GM19035 (cell line): Measurements from ENCODE around the gene SELENOV.
A peak's percentile ranks its signal among the peaks of the same experiment; 100 is the strongest.

Experiments used
- ATAC-seq: cut with Tn5 transposase; IDR thresholded peaks from one replicate; pipeline ENCODE4 v1.9.1; 2021; ENCODE audit not compliant: unreplicated experiment

Gene SELENOV

GRCh38 chr19:39518975-39519374, 4.0 kb downstream of the SELENOV start:
- no peak for ATAC-seq

DNA sequence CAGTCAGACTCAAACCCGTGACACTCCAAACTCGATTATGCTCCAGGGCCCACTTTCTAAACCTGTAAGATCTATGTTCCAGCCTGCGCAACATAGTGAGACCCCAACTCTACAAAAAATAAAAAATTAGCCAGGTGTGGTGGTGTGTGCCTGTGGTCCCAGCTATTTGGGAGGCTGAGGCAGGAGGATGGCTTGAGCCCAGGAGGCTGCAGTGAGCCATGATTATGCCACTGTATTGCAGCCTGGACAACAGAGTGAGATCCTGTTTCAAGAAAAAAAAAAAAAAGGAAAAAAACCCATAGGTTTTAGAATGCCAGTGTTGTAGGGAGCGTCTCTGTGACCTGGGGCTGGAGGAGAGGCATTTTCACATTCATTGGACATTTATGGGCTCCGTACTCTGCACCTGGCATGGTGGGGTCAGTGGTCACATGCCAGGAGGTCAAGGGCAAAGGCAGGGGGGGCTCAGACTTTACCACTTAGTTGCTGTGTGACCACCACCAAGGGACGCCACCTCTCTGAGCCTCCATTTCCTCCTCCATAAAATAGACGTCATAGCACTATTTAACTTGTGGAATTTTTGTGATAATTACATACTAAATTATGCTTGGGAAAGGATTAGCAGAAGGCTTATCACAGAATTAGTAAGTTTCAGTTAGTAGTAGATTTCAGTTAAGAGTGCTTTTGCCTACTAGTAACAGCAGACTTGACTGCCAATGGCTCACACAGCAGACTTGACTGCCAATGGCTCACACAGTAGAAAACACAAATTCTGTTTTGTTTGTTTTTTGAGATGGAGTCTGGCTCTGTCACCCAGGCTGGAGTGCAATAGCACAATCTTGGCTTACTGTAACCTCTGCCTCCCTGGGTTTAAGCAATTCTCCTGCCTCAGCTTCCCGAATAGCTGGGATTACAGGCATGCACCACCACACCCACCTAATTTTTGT, 5.9 kb downstream of the SELENOV start:
- ATAC-seq, result no peak

- ATAC-seq, result no peak
These were observed 9.6 kb downstream of the SELENOV start for GRCh38 chr19:39524495-39524894.

GRCh38 chr19:39525205-39525604, 10.3 kb downstream of the SELENOV start:
- no peak for ATAC-seq

GRCh38 chr19:39531834-39532232, 16.9 kb downstream of the SELENOV start:
- ATAC-seq, result no peak

DNA sequence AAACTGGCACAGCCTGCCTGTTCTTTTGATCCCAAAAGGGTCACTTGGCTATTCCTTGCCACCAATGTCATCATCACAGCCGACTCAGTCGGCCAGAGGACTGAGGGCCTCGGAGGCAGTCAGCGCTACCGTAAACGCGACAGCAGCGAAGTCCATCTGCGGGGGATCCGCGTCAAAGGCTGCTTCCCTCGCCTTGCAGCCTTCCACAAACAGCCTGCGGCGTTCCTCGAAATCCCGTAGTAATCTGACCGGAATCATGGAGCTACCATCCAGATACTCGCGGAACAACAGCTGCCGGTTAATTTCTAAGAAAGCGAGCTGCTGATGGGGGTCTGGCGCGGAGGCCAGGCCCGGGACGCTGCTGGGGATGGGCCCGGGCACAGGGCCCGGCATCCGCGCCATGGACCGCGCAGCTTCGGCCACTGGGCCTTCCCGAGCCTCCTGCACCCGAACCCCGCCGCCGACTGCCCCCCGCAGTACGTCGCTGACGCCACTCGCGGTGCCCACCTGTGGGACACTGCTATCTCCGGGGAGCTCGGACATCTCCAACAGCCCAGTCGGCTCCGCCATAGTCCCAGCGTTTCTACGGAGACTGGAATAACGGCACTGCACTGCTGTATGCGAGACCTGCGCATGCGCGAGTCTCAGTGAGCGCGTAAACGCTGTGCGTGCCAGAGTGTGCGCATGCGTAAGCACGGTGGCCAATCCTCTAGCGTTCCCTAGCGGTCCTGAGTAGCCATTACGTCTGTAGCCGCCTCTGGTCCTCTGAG, 17.5 kb downstream of the SELENOV start, which contains the start of gene EID2B:
Gene EID2B (minus strand): TSS at position 620 of the 770 bp plus-strand sequence. CDS start 50 bp downstream, at position 570.
- peak; percentile 91 for ATAC-seq

- peak; percentile 15 for ATAC-seq
These were observed 18.1 kb downstream of the SELENOV start for GRCh38 chr19:39533003-39533512.

GRCh38 chr19:39533791-39534190, 18.9 kb downstream of the SELENOV start:
- ATAC-seq, result no peak

DNA sequence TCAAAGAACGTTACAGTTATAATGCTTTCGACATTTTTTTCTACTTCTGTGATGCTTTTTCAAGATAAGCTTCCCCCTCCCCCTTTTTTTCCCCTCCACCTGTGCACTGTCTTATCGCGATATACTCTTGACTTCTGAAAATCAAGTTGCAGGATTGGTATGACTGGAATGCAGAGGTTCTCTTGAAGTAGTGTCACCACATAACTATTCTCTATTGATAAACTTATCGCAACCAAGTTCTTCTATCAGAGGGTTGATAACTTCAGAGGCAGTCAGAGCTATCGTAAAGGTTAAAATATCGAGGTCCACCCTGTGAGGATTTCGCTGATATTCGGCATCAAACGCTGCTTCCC, 24.2 kb downstream of the SELENOV start:
- ATAC-seq, result peak; percentile 6

DNA sequence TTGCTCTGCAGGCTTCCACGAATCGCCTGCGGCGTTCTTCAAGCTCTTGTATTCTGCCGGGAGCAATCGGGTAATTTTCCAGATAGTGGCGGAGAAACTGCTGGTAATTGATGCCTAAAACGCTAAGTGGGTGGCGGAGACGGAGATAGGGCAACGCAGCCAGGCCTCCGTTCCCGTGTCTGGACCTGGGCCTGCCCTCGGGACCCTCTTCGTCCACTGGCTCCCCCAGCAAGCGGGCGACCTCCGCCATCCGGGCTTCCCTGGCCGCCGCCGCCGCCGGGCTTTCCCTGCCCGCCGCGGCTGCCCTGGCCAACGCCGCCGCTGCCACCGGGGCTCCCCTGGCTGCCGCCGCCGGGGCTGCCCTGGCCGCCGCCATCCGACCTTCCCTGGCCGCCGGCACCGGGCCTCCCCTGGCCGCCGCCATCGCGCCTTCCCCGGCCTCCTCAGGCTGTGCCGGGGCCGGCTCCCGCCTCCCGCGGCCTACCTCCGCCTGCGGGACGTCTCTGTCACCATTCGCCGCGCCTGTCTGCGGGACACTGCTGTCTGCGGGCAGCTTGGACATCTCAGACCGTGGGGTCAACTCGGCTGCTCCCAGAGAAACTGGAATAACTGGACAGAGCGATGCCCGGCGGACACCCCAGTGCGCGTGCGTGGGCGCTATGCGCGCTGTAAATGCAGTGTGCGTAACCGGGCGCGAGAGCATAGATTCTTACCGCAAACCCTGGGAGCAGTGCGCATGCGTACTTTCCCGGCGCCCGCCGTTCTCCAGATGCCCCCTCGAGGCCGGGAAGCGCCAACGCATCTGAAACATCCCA, 24.8 kb downstream of the SELENOV start, which contains the start of gene EID2:
Gene EID2 (minus strand): TSS at position 644 of the 815 bp plus-strand sequence. CDS start 82 bp downstream, at position 562.
- peak; percentile 89 for ATAC-seq

- ATAC-seq, result no peak
These were observed 25.4 kb downstream of the SELENOV start for GRCh38 chr19:39540333-39540673.

- no peak for ATAC-seq
These were observed 27.3 kb downstream of the SELENOV start for GRCh38 chr19:39542206-39542605.

DNA sequence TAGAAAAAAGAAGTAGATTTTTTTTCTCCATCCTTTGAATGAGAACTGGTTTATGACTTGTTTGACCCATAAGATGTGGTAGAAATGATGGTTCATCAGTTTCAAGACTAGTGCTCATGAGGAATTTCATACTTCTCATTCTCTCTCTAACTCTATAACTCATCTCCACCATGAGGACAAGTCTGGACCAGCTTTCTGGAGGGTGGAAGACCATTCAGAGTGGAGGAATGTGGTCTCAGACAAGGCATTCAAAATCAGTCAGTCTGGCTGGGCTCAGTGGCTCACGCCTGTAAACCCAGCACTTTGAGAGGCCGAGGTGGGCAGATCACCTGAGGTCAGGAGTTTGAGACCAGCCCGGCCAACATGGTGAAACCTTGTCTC, 28.5 kb downstream of the SELENOV start:
- ATAC-seq, result no peak

- ATAC-seq, result no peak
These were observed 29.4 kb downstream of the SELENOV start for GRCh38 chr19:39544226-39544903.

DNA sequence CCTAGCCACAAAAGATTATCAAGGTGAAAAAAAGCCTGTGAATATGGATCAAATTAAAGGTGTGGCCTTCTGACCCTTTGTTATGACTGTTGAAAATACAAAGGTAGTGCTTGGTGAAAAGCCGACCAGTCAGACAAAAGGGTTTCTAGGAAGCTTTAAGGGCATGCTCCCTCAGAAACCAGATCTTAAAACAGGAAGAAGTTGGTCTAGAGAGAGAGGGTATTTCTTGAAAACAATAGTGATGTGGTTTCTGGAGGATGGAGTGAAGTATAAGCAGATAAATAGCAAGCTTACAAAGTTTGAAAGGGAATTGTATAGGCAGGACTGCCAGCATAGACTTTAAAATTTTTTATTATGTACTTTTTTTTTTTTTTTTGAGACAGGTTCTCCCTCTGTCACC, 30.0 kb downstream of the SELENOV start:
- no peak for ATAC-seq

GRCh38 chr19:39546599-39546998, 31.7 kb downstream of the SELENOV start:
- no peak for ATAC-seq

DNA sequence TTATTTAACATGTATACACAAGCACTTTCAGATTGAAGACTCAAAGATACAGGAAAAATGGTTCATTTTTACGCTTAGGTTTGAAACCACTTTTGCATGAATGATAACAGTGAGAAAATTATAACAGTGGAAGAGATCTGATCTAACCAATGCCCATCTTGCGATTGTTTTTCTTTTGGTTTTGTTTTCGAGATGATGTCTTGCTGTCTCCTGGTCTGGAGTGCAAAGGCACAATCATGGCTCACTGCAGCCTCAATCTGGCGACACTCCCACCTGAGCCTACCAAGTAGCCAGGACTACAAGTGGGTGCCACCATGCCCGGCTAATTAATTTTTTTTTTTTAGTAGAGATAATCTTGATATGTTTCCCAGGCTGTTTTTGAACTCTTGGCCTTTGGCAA, 35.3 kb downstream of the SELENOV start:
- ATAC-seq, result no peak

GRCh38 chr19:39553082-39553652, 38.2 kb downstream of the SELENOV start:
- ATAC-seq, result no peak

- ATAC-seq, result no peak
These were observed 39.9 kb downstream of the SELENOV start for GRCh38 chr19:39554701-39555311.

- no peak for ATAC-seq
These were observed 40.9 kb downstream of the SELENOV start for GRCh38 chr19:39555883-39556282.
